ENCODE data around the gene LAIR2. TPM values are rescaled to one million over a fixed set of nuclear protein-coding genes. Genes with fewer than 3 reads are reported as not detected.

The LAIR2 gene
- total RNA-seq, 4 donors from 2014 or later, result not detected

GRCh38 chr19:54536956-54537355 lies 34.3 kb downstream of the LAIR2 start:
- H3K4me1 ChIP-seq, result no peaks in the 10 kb centered on the region
- no peak overlapping the region for H3K27ac ChIP-seq (replicated peaks in 1 of 4)
- intact Hi-C loops (cut with DNase I), result no loop called here
- no peak for TF ChIP-seq CTCF (IDR thresholded peaks at IDR 0.05)
- TF ChIP-seq POLR2AphosphoS5 (IDR thresholded peaks at IDR 0.05), result no peak
- no peak for TF ChIP-seq POLR2A (IDR thresholded peaks at IDR 0.05; ENCODE audit: low read depth)
- DNase-seq (ENCODE audit: extremely low spot score), result no peak
- 72% methylated on average over 7 of the region's 9 CpGs for WGBS
- no peaks in the 10 kb centered on the region for H3K36me3 ChIP-seq
- no peak overlapping the region for H3K4me3 ChIP-seq
- H3K27me3 ChIP-seq, result peaks cover 0 to 57% (median 0%) of the 10 kb centered on the region in 4 donors
- H3K9me3 ChIP-seq, result no peaks in the 10 kb centered on the region

GRCh38 chr19:54541712-54542111 lies 39.1 kb downstream of the LAIR2 start:
- Histone ChIP-seq H3K9me3 (no peaks in the 10 kb centered on the region), H3K4me1 (no peaks in the 10 kb centered on the region), H3K27me3 (peaks cover 0 to 39% (median 0%) of the 10 kb centered on the region in 4 donors), H3K4me3 (no peak overlapping the region), H3K27ac (replicated peaks in 1 of 4) (no peak overlapping the region), H3K36me3 (no peaks in the 10 kb centered on the region)
- WGBS, result 58% methylated on average over 2 of the region's 2 CpGs
- DNase-seq (ENCODE audit: extremely low spot score), result no peak
- TF ChIP-seq CTCF (IDR thresholded peaks at IDR 0.05) (no peak), POLR2A (IDR thresholded peaks at IDR 0.05; ENCODE audit: low read depth) (no peak), EP300 (IDR thresholded peaks at IDR 0.05) (no peak), POLR2AphosphoS5 (IDR thresholded peaks at IDR 0.05) (no peak)
- intact Hi-C loops (cut with DNase I), result no loop called here

GRCh38 chr19:54548806-54549205 lies 46.2 kb downstream of the LAIR2 start:
- TF ChIP-seq CTCF (IDR thresholded peaks at IDR 0.05) (no peak), EP300 (IDR thresholded peaks at IDR 0.05) (no peak), POLR2AphosphoS5 (IDR thresholded peaks at IDR 0.05) (no peak), POLR2A (IDR thresholded peaks at IDR 0.05; ENCODE audit: low read depth) (no peak)
- Histone ChIP-seq H3K27ac (replicated peaks in 1 of 4) (no peak overlapping the region), H3K4me1 (no peaks in the 10 kb centered on the region), H3K36me3 (no peaks in the 10 kb centered on the region), H3K9me3 (no peaks in the 10 kb centered on the region), H3K4me3 (no peak overlapping the region), H3K27me3 (peaks cover 0 to 23% (median 0%) of the 10 kb centered on the region in 4 donors)
- DNase-seq (ENCODE audit: extremely low spot score), result peak; percentile 60
- intact Hi-C loops (cut with DNase I), result no loop called here
- 80% methylated on average over 10 of the region's 16 CpGs for WGBS

- no peak overlapping the region for H3K27ac ChIP-seq (replicated peaks in 1 of 4)
- no peak overlapping the region for H3K4me3 ChIP-seq
- no peak for TF ChIP-seq EP300 (IDR thresholded peaks at IDR 0.05)
- TF ChIP-seq CTCF (IDR thresholded peaks at IDR 0.05), result no peak
- TF ChIP-seq POLR2A (IDR thresholded peaks at IDR 0.05; ENCODE audit: low read depth), result no peak
- TF ChIP-seq POLR2AphosphoS5 (IDR thresholded peaks at IDR 0.05), result no peak
- intact Hi-C loops (cut with DNase I), result no loop called here
- no peaks in the 10 kb centered on the region for H3K4me1 ChIP-seq
- 71% methylated on average over 9 of the region's 14 CpGs for WGBS
- peak; percentile 78 for DNase-seq (ENCODE audit: extremely low spot score)
- peaks cover 0 to 20% (median 0%) of the 10 kb centered on the region in 4 donors for H3K27me3 ChIP-seq
- no peaks in the 10 kb centered on the region for H3K9me3 ChIP-seq
- no peaks in the 10 kb centered on the region for H3K36me3 ChIP-seq
These were observed 46.6 kb downstream of the LAIR2 start for GRCh38 chr19:54549224-54549623.

GRCh38 chr19:54551293-54551692 lies 48.7 kb downstream of the LAIR2 start:
- H3K36me3 ChIP-seq, result no peaks in the 10 kb centered on the region
- peaks cover 0 to 27% (median 0%) of the 10 kb centered on the region in 4 donors for H3K27me3 ChIP-seq
- TF ChIP-seq CTCF (IDR thresholded peaks at IDR 0.05), result no peak
- no peak for TF ChIP-seq EP300 (IDR thresholded peaks at IDR 0.05)
- no peak for TF ChIP-seq POLR2A (IDR thresholded peaks at IDR 0.05; ENCODE audit: low read depth)
- no peak for TF ChIP-seq POLR2AphosphoS5 (IDR thresholded peaks at IDR 0.05)
- DNase-seq (ENCODE audit: extremely low spot score), result peak; percentile 5
- intact Hi-C loops (cut with DNase I), result no loop called here
- H3K4me3 ChIP-seq, result no peak overlapping the region
- no peak overlapping the region for H3K27ac ChIP-seq (replicated peaks in 1 of 4)
- H3K9me3 ChIP-seq, result no peaks in the 10 kb centered on the region
- no peaks in the 10 kb centered on the region for H3K4me1 ChIP-seq
- WGBS, result 75% methylated on average over 6 of the region's 6 CpGs
